Glutamatergic neuron (in vitro differentiated cells): ENCODE data around the gene OSBPL8. TPM values are rescaled to one million over a fixed set of nuclear protein-coding genes. Genes with fewer than 3 reads are reported as not detected.

ENCODE experiments used
- DNase-seq: peaks from one replicate; pipeline ENCODE4 v3.0.0; 2022
- H3K27ac Mint-ChIP-seq: one replicate; pipeline ENCODE4 v1.8.0; 2020; ENCODE audit warnings: mild to moderate bottlenecking, mixed read lengths, inconsistent platforms; ENCODE audit not compliant: unreplicated experiment
- H3K27me3 Mint-ChIP-seq: one replicate; pipeline ENCODE4 v1.8.0; 2020; ENCODE audit warnings: mild to moderate bottlenecking, moderate library complexity, mixed read lengths, inconsistent platforms; ENCODE audit not compliant: unreplicated experiment
- H3K36me3 Mint-ChIP-seq: one replicate; pipeline ENCODE4 v1.8.0; 2020; ENCODE audit warnings: mild to moderate bottlenecking, mixed read lengths, inconsistent platforms; ENCODE audit not compliant: unreplicated experiment
- H3K4me1 Mint-ChIP-seq: one replicate; pipeline ENCODE4 v1.8.0; 2020; ENCODE audit warnings: mild to moderate bottlenecking, low read depth, mixed read lengths, inconsistent platforms; ENCODE audit not compliant: unreplicated experiment
- H3K4me3 Mint-ChIP-seq: one replicate; pipeline ENCODE4 v1.8.0; 2020; ENCODE audit warnings: mild to moderate bottlenecking, mixed read lengths, inconsistent platforms; ENCODE audit not compliant: unreplicated experiment
- H3K9me3 Mint-ChIP-seq: one replicate; pipeline ENCODE4 v1.8.0; 2020; ENCODE audit warnings: mild to moderate bottlenecking, moderate library complexity, mixed read lengths, inconsistent platforms; ENCODE audit not compliant: unreplicated experiment
- CTCF ChIP-seq: fragments of 200-600 bp; sonication (generic); IDR thresholded peaks from one replicate; pipeline ENCODE4 v1.5.0; 2021; ENCODE audit not compliant: partially characterized antibody, unreplicated experiment
- total RNA-seq: library from RNA; stranded (reverse); fragmentation: NEBNext Ultra II Directional; extraction: Animal tissue kit (Norgen Biotek cat#: 25700); gene quantifications from one replicate; pipeline ENCODE4 v1.2.1, GENCODE V29; 2021; ENCODE audit not compliant: unreplicated experiment

Gene OSBPL8
- total RNA-seq, 1 donor from 2014 or later, result 162 TPM

DNA sequence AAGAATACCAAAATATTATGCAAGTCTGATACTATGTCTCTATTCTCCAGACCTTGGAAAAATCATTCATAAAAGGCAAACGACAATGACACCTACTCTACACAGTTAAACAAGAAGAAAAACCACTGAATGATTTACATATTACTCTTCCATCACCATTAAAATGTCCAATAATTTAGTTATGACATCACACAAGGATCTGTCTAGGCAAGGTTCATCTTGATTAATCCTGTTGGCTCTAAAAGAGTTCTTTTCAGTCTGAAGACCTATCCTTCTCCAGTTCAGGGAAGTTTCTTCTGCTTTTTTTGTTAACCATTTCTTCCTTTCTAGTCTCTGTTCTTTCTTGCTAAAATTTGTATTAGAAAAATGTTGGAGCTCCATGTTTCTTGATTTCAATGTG, 64.0 kb downstream of the OSBPL8 start:
- no peak for DNase-seq
- no peaks in the 10 kb centered on the region for H3K27me3 Mint-ChIP-seq
- H3K9me3 Mint-ChIP-seq, result no peaks in the 10 kb centered on the region
- H3K27ac Mint-ChIP-seq, result no peak overlapping the region
- no peak overlapping the region for H3K4me3 Mint-ChIP-seq
- no peak for TF ChIP-seq CTCF
- peaks cover 7% of the 10 kb centered on the region for H3K36me3 Mint-ChIP-seq
- H3K4me1 Mint-ChIP-seq, result no peaks in the 10 kb centered on the region

GRCh38 chr12:76491292-76491691, 68.3 kb downstream of the OSBPL8 start:
- no peak for DNase-seq
- Mint-ChIP-seq H3K36me3 (peaks cover 15% of the 10 kb centered on the region), H3K4me3 (no peak overlapping the region), H3K27me3 (no peaks in the 10 kb centered on the region), H3K9me3 (no peaks in the 10 kb centered on the region), H3K27ac (no peak overlapping the region), H3K4me1 (no peaks in the 10 kb centered on the region)
- no peak for TF ChIP-seq CTCF

GRCh38 chr12:76490763-76491162, 68.8 kb downstream of the OSBPL8 start:
- Mint-ChIP-seq H3K4me3 (no peak overlapping the region), H3K27me3 (no peaks in the 10 kb centered on the region), H3K27ac (no peak overlapping the region), H3K9me3 (no peaks in the 10 kb centered on the region), H3K36me3 (peaks cover 15% of the 10 kb centered on the region), H3K4me1 (no peaks in the 10 kb centered on the region)
- no peak for TF ChIP-seq CTCF
- no peak for DNase-seq

- no peaks in the 10 kb centered on the region for H3K27me3 Mint-ChIP-seq
- no peak for TF ChIP-seq CTCF
- peaks cover 15% of the 10 kb centered on the region for H3K36me3 Mint-ChIP-seq
- no peaks in the 10 kb centered on the region for H3K9me3 Mint-ChIP-seq
- no peaks in the 10 kb centered on the region for H3K4me1 Mint-ChIP-seq
- no peak for DNase-seq
- H3K27ac Mint-ChIP-seq, result no peak overlapping the region
- H3K4me3 Mint-ChIP-seq, result no peak overlapping the region
Observed at GRCh38 chr12:76489737-76490136, 69.8 kb downstream of the OSBPL8 start.

GRCh38 chr12:76486011-76486410, 73.6 kb downstream of the OSBPL8 start:
- no peak for TF ChIP-seq CTCF
- Mint-ChIP-seq H3K4me3 (no peak overlapping the region), H3K27ac (no peak overlapping the region), H3K36me3 (peaks cover 9% of the 10 kb centered on the region), H3K9me3 (no peaks in the 10 kb centered on the region), H3K27me3 (no peaks in the 10 kb centered on the region), H3K4me1 (no peaks in the 10 kb centered on the region)
- no peak for DNase-seq
